GM18861 (cell line): Measurements from ENCODE around the gene IQGAP2.
A peak's percentile ranks its signal among the peaks of the same experiment; 100 is the strongest.
"Not testable (repeated sequence)": the region's sequence is repeated elsewhere in the genome, so short reads cannot be mapped to it uniquely, and the experiment has no call there.

Experiments used
- ATAC-seq: cut with Tn5 transposase; IDR thresholded peaks from one replicate; pipeline ENCODE4 v1.9.1; 2021; ENCODE audit not compliant: unreplicated experiment

Gene IQGAP2

GRCh38 chr5:76402886-76403765 lies at the start of gene IQGAP2:
Gene IQGAP2 (plus strand): TSS chr5:76403285. CDS start chr5:76403546, 261 bp downstream.
- peak; percentile 36 for ATAC-seq

GRCh38 chr5:76356887-76357286 lies 46.2 kb upstream of the IQGAP2 start:
- no peak for ATAC-seq

- no peak for ATAC-seq
These were observed 39.5 kb upstream of the IQGAP2 start for GRCh38 chr5:76363352-76364225.

GRCh38 chr5:76364226-76364589 lies 38.9 kb upstream of the IQGAP2 start:
- ATAC-seq: no peak

- ATAC-seq: no peak
These were observed 37.5 kb upstream of the IQGAP2 start for GRCh38 chr5:76365561-76365960.

- ATAC-seq: no peak
These were observed 36.5 kb upstream of the IQGAP2 start for GRCh38 chr5:76366596-76366995.

GRCh38 chr5:76367623-76368371 lies 35.3 kb upstream of the IQGAP2 start:
- ATAC-seq: peak; percentile 68

DNA sequence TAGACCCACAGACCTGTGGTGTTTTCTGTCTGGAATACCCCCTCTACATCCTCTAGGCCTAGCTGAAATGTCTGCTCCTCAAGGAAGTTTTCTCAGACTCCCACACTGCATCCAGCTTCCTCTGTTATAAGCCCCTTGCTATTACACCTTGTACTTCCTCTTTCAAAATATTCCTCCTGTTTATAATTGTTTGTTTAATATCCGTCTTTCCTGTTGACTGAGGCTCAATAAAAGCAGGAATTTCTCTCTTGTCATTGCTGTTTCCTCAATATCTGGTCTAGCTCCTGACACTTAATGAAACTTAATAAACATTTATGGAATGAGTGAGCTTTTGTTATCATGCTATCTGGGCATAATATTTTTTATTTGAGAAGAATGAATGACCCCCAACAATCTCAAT lies 34.1 kb upstream of the IQGAP2 start:
- ATAC-seq: no peak

- ATAC-seq: not testable (repeated sequence)
These were observed 33.4 kb upstream of the IQGAP2 start for GRCh38 chr5:76369668-76370067.

- ATAC-seq: no peak
These were observed 31.1 kb upstream of the IQGAP2 start for GRCh38 chr5:76371960-76372322.

DNA sequence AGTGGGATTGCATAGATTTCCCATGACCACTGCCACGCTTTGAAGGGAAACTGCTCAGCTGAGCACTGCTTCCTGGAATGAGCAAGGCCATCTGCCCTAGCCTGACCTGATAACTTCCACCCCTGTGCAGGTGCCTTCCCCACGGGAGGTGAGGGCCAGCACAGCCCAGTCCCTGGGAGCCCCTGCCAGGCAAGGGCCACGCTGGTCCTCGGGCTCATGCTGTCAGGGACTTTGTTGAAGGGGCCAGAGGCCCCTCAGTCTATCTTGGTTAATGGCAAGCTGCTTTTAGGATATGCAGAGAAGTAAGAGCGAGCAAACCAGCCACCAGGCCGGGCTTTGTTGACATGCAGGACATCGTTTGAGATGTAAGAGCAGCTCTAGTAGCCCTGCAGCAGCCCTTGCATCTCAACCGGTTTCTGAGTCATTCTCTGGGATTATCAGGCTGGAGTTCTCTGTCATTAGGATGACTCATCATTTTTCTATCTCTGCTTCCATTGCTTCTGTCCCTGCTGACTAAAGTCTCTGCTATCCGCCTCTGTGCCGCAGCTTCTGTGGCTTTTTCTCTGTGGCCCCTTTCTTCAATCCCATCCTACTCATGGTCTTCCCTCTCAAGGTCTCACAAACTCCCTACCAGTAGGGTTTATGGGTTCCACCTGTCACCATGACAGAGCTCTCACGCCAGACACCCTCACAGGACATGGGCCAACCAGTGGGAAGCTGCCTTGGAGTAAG lies 30.6 kb upstream of the IQGAP2 start:
- ATAC-seq: no peak

DNA sequence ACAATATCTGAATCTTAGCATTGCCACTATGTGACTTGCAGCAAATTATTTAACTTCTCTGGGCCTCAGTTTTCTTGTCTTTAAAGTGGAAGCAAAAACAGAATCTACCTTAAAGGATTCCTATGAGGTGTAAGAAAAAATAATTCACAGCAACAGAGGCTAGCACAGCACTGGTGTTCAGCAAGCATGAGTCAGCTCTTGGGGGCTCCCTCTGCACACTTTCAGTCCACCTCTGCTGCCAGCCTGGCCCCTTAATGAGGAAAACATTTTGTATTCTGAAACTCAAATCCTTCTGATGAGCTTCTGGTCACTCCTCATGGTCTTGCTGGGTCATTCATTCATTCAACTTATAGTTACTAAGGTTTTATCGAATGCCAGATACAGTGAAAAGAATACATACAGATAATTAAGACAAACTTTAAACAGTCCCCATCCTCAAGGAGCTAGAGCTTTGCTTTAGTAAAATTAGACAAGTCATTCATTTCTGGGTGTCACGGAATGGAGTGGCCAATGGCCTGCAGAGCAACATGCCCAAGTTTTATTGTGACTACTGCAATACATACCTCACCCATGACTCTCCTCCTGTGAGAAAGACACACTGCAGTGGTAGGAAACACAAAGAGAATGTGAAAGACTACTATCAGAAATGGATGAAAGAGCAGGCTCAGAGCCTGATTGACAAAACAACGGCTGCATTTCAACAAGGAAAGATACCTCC lies 26.8 kb upstream of the IQGAP2 start:
- no peak for ATAC-seq

GRCh38 chr5:76376866-76377230 lies 26.2 kb upstream of the IQGAP2 start:
- ATAC-seq: no peak

GRCh38 chr5:76378355-76378754 lies 24.7 kb upstream of the IQGAP2 start:
- no peak for ATAC-seq

DNA sequence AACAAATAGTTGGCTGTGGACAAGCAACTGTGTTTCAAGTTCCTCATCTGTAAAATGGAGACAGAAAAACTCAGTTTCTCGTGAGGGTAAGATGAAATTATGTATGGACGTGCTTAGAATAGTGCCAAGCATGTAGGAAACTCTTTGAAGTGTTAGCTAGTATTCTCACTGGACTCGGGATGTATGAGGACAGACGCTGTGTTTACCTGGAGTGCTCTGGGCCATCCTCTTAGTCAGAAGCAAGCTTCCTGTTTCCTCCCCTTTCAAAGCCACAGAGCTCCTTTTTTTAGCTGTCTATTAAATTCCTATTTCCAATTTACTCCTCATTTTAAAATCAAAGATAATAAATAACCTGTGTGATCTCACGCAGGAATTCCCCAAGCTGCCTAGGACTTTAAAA lies 23.8 kb upstream of the IQGAP2 start:
- ATAC-seq: no peak

GRCh38 chr5:76379855-76380254 lies 23.2 kb upstream of the IQGAP2 start:
- no peak for ATAC-seq

DNA sequence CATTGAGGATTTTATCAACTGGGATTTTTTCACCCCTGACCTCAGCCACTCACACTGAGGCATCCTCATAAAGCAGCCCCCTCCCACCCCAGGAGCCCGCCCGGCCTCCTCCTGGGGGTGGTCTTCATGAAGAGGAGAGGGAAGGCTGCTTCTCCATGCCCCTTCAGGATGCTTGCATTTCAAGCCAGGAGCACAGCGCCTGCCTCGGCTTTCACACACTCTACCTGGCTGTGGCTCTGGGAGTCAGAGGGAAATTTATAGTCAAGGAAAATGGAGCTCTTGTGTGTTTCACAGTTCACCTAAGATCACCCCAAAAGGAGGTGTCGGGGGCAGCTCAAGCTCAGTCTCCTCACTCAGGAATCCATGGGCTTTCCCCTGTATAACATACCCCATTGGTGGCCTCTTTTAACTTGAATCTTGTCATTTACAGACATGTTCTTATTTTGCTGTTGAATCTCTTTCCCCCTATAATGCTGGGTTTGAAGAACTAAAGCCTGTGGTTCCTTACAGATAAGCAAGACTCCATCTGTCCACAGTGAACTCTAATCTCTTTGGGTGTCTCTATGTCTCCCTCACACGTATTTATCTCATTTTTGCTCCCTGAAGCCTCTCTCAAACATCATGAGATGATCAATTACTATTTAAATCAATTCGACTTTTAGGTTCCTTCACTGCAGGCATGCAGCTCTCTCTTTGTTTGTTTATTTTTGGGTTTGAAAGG lies 22.6 kb upstream of the IQGAP2 start:
- ATAC-seq: no peak

DNA sequence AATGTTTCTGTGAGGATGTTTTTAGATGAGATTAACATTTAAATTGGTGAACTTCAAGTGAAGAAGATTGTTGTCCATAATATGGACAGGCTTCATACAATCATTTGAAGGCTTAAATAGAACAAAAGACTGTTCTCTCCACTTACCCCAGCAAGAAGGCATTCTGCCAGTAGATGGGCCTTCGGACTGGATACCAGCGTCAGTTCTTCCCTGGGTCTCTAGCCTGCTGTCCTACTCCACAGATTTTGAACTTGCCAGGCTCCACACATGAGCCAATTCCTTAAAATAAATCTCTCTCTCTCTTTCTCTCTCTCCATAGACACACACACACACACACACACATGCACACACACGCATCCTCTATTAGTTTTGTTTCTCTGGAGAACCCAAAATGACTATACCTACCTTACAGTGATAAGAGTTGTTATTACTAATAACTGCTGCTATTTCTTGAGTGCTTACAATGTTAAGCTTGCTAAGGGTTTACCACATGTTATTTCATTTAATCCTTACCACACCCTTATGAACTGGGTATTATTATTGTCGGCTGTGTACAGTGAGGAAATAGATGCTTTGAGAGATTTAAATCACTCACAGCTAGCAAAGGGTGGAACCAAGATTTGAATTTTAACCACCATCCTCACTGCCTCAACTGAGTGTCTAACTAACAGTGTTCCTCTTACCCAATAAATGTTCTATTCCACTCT lies 19.8 kb upstream of the IQGAP2 start:
- ATAC-seq: no peak

GRCh38 chr5:76384189-76384588 lies 18.9 kb upstream of the IQGAP2 start:
- ATAC-seq: no peak
